ENCODE results near the gene DNAJB14.
"Not testable (repeated sequence)": the region's sequence is repeated elsewhere in the genome, so short reads cannot be mapped to it uniquely, and the experiment has no call there.

The DNAJB14 gene

DNA sequence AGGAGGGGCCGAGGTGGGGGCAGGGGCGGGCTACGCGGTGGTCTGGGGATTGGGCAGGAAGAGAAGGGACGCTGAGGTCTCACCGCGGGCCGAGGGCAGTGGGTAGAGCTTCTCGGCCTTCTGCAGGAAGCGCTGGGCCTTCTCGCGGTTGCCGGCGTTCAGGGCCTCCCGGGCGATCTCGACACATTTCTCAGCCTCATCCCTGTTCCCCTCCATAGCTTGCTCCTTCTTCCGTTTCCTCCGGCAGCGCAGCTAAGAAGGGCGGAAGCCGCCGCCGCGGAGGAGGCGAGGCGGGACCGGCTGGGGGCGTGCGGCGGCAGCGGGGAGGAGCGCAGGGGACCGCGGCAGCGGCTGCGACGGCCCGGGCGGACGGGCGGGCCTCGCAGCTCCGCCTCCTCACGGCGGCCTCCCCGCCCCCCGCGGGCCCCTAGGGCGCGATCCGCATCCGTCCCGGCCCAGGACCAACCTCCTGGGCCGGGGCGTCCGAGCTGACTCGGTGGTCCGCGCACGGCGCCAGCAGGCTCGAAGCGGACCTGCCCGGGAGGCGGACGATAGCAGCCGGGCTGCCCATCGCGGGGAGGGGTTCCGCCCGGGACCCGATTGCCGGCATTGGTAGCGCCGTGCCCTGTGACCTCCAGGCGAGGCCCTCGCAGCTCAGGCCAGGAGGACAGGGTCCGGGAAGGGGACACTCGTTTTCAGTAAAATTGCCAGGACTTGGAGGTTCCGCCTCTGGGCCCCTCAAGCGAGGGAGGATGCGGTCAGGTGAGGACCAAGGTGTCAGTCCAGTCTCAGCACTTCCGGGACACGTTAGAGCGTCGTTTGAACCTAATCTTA, at the start of gene DNAJB14:
Gene DNAJB14 (minus strand): TSS at position 263 of the 834 bp plus-strand sequence. CDS start 47 bp downstream, at position 216.
- DNase-seq (ENCODE audit: low spot score): peak; percentile 77

DNA sequence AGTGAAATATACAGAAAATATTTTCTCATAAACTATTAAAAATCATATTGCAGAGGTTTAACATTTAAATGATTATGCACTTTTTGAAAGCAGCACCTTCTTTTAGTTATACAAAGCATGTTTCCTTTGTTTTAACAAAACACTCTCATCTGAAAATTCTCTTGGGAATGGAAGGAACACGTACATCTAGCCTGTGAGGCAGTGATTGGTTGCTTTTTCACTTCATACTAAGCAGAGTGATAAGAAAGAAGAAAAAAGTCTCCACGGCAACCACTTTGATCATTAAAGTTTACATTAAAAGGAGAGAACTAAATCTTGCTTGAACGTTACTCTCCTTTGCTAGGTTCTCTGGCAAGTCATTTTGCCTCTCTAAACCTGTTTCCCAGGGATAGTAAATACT, 45.3 kb upstream of the DNAJB14 start:
- no peak for DNase-seq (ENCODE audit: low spot score)

GRCh38 chr4:99987681-99988080, 41.3 kb upstream of the DNAJB14 start:
- DNase-seq (ENCODE audit: low spot score): no peak

GRCh38 chr4:99986792-99987191, 40.4 kb upstream of the DNAJB14 start:
- DNase-seq (ENCODE audit: low spot score): no peak

DNA sequence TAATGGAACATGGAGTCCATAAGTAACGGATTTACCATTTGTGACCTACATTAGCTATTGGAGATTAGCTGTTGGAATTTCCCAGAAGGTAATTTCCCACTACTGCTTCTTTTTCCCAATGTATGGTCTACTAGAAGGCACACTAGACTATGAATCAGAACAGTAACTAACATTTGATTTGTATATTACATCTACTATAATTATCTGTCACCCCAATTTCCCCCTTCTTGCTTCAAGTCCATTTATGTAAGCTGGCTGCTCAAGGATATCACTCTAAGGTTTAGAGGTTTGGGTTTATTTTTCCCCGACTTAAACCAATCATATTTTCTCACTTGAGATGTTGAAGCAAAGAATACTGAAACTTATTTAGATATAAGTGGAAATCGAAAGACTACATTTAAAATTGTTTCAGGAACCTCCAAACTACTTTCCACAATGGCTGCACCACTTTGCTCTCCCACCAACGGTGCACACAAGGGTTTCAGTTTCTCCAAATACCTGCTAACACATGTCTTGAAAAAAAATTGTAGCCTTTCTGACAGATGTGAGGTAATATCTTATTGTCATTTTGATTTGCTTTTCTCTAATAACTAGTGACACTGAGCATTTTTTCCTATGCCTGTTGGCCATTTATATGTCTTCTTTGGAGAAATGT, 37.0 kb upstream of the DNAJB14 start:
- no peak for DNase-seq (ENCODE audit: low spot score)

DNA sequence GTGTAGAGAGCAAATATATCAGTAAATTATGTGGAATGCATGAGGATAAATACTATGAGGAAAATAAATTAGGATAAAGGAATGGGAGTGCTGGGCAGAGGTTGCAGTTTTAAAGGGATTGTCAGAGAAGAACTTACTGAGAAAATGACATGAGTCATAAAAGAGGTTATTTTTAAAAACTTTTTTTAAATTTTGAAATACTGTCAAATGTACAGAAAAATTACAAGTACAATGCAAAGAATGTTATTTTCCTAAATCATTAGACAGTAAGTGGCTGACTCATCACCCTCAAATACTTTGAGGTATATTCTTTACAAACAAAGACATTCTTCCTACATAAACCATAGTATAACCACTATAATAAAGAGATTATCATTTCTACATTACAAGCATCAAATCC, 33.5 kb upstream of the DNAJB14 start:
- DNase-seq (ENCODE audit: low spot score): no peak

- no peak for DNase-seq (ENCODE audit: low spot score)
Measured at GRCh38 chr4:99971453-99972111, 25.2 kb upstream of the DNAJB14 start.

GRCh38 chr4:99968330-99968729, 21.9 kb upstream of the DNAJB14 start:
- DNase-seq (ENCODE audit: low spot score): no peak

DNA sequence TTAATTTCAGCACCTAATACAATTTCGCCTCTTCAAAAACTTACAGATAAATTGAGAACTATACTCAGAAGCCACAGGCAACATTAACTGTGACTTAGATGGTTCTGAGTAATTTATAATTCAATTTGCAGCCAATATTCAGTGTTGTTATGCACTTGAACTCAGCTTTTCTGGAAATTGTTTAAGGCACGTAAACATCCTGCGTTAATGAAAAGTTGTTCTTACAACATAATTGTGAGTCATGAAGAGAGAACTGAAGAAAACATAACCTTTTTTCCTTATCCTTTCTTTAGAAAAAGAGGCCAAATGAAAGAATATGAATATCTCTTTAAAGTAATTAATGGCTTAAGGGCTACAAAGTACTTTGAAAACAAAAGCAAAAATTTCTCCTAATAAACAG, 20.3 kb upstream of the DNAJB14 start:
- no peak for DNase-seq (ENCODE audit: low spot score)

GRCh38 chr4:99965674-99966350, 19.4 kb upstream of the DNAJB14 start:
- no peak for DNase-seq (ENCODE audit: low spot score)

GRCh38 chr4:99965173-99965572, 18.8 kb upstream of the DNAJB14 start:
- no peak for DNase-seq (ENCODE audit: low spot score)

DNA sequence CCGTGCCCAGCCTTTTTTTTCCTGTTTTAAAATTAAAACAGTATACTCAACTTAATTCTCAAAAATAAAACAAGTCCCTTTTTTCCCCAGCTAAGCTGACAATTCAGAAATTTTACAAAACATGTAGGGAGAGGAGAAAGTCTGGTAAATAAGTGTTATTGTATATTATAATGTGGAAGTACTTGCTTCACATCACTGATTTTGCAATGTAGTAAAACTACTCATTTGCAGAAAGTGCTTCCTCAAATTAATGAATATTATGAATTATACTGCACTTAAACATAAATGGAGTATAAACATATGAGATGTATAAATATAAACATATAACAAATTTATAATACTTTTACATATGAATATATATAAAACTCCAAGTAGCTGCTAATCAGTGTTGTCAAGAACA, 15.3 kb upstream of the DNAJB14 start:
- no peak for DNase-seq (ENCODE audit: low spot score)

GRCh38 chr4:99960648-99961047, 14.2 kb upstream of the DNAJB14 start:
- DNase-seq (ENCODE audit: low spot score): no peak

- not testable (repeated sequence) for DNase-seq (ENCODE audit: low spot score)
Measured at GRCh38 chr4:99958207-99958606, 11.8 kb upstream of the DNAJB14 start.

DNA sequence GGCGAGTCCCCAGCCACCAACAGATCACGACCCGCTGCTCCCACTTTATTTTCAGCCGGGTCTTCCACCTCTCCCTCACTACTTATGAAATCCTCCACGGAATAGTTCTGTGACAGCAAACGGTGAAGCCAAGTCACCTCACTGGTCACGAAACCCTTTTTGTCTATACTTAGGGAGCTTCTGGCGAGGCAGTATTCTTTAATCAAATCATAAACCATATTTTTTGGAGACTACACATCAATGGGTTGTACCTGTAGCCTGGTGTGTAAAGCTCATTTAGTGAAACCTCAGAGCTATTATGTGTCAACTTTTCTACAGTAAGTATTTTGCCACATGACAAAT, 4.5 kb upstream of the DNAJB14 start:
- no peak for DNase-seq (ENCODE audit: low spot score)

DNA sequence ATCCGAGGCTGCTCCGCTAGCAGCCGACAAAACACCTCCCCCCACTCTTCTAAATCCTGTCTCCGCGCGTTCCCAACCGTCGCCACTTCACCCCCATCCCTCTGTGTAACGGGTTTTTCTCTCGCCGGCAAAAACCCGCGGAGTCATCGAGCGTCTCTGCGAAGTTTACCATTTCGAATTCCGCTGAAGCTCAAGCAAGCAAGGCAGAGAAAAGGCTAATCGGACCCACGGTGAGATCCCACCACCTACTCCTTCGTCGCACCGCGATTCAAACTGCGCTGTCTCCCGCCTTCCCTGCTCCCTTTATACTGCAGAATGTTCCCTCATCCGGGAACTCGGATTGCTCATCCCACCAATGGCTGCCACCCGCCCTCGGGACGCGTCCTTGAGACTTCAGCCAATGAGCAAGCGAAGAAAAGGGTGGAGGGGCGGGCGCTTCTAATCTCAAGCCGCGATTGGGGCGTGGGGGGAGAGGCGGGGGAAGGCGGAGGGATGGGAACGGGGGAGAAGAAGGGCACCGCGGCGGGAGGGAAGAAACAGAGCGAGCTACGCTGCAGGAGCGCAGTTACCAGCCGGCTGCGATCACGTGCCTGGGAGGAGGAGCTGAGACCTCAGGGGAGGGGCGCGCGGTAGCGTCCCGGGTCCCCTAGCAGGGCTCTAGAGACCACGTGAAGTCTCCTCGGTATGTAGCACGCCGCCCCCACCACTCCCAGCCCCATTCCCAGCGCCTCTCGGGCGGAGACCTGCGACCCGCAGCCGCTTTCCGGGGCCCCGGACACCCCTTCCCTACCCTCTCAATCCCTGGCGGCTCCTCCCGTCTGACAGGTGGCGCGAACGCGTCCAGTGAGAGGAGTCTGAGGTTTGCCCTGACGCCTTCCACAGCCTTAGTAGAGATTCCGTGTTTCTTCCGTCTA, 3.8 kb upstream of the DNAJB14 start, which contains the start of gene H2AZ1:
Gene H2AZ1 (minus strand): TSS at position 277 of the 914 bp plus-strand sequence. CDS start 105 bp downstream, at position 172.
- DNase-seq (ENCODE audit: low spot score): peak; percentile 98

GRCh38 chr4:99949034-99949998, 2.9 kb upstream of the DNAJB14 start:
- DNase-seq (ENCODE audit: low spot score): peak; percentile 92

GRCh38 chr4:99947608-99948007, 1.2 kb upstream of the DNAJB14 start:
- no peak for DNase-seq (ENCODE audit: low spot score)

DNA sequence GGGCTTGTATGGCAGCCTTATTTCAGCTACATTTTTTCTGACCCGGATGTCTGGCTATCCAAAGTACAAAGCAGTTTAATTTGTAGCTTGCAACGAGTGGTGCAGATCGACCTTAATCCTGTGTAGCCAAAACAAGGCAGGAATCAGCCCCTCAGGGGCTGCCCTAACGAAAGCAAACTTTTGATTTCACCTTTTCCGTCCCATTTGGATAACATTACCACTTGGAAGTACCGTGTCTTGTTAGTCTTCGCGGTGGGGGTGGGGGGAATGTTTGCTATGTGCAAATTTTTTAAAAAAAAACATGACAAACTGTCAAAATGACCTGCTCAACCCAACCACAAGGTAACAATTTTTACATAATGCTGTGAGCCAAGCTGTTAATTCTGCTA, 766 bp upstream of the DNAJB14 start:
- no peak for DNase-seq (ENCODE audit: low spot score)

GRCh38 chr4:99945718-99946355, 581 bp downstream of the DNAJB14 start:
- DNase-seq (ENCODE audit: low spot score): no peak

All from CD4-positive, alpha-beta T cell treated with Interleukin-15 for 4 hours (primary cell).